Measurements from ENCODE around the gene ESR2. TPM values are rescaled to one million over a fixed set of nuclear protein-coding genes. Genes with fewer than 3 reads are reported as not detected.

Gene ESR2
- total and polyA plus RNA-seq, 2 of the 8 experiments (the other 6 are each of a cell fraction or from before 2014, with no cell fraction given) = 0.19 to 0.23 TPM

DNA sequence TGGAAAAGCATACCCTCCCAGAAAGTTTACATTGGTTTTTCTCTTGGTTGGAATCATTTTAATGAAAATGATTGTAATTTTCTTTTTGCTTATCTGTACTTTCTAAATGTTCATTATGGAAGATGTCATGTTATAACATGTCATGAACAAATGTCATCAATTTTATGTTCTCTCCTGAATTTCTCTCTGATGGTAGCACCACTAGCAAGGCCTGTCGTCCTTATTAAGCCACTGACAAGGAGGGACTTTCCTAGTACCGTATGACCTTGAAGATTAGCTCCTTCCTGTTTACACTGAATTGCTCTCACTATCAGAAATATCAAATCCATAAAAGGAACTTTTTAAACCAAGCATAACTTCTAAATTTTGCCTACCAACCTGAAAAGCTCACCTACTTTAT lies 99.0 kb downstream of the ESR2 start:
- H3K56ac ChIP-seq (replicated peaks; ENCODE audit: insufficient read length, low read depth, low read length) = no peak overlapping the region
- peaks cover 9 to 24% (median 16%) of the 10 kb centered on the region in 4 experiments for H3K4me1 ChIP-seq (replicated peaks in 1 of 4; ENCODE audit: control insufficient read depth in 3 of 4, insufficient read depth in 4 of 4, low read length in 3 of 4)
- no peak for FAIRE-seq
- no peak overlapping the region for H2BK5ac ChIP-seq (ENCODE audit: low read depth, low read length)
- no peaks in the 10 kb centered on the region for H3K27me3 ChIP-seq (replicated peaks in 1 of 4; ENCODE audit: control insufficient read depth in 3 of 4, extremely low read depth in 1 of 4, insufficient read depth in 3 of 4, low read length in 3 of 4)
- no peak overlapping the region for H2BK20ac ChIP-seq (ENCODE audit: low read length)
- H3K23me2 ChIP-seq (ENCODE audit: low read depth, low read length) = no peaks in the 10 kb centered on the region
- no peak overlapping the region for H3K4me2 ChIP-seq (ENCODE audit: insufficient read depth in 1 of 2, low read depth in 2 of 2, low read length in 2 of 2)
- ChIA-PET CTCF (ENCODE audit: partially characterized antibody) (interaction anchor here (0.5 to 1.5 kb wide), 4 partner anchors 9 to 978 kb away, joined by 4 to 5 read pairs (median 4); no protein-coding TSS in a partner anchor), POLR2A (ENCODE audit: partially characterized antibody) (interaction anchor here (0.6 to 2.8 kb wide), 3 partner anchors 9 to 65 kb away, joined by 3 to 13 read pairs (median 4); no protein-coding TSS in a partner anchor)
- 87% methylated on average over 2 of the region's 2 CpGs; no CpG with 5 or more reads in 1 of the 2 experiments for WGBS, 2 experiments (ENCODE audit: extremely low coverage in 1 of 2, insufficient coverage in 1 of 2, insufficient read length in 1 of 2, insufficient replicate concordance in 2 of 2, low coverage in 1 of 2, low lambda C conversion rate in 2 of 2, missing lambda C conversion rate in 1 of 2)
- H4K91ac ChIP-seq (replicated peaks; ENCODE audit: insufficient read length, low read length) = no peak overlapping the region
- no peak overlapping the region for H2BK12ac ChIP-seq (ENCODE audit: low read depth, low read length)
- no peak for TF ChIP-seq SP4 (IDR thresholded peaks at IDR 0.05; ENCODE audit: low read length)
- no peak for TF ChIP-seq RFX5 (IDR thresholded peaks at IDR 0.05; ENCODE audit: borderline replicate concordance, low read depth, low read length)
- no peak for TF ChIP-seq SP1 (IDR thresholded peaks at IDR 0.05; ENCODE audit: low read depth, low read length)
- no peak overlapping the region for H3K27ac ChIP-seq (ENCODE audit: low read depth, low read length)
- H3K36me3 ChIP-seq (ENCODE audit: control insufficient read depth in 2 of 4, insufficient read depth in 4 of 4, low read length in 3 of 4) = peaks cover 0 to 12% (median 1%) of the 10 kb centered on the region in 4 experiments; a peak in 4 of 8 replicates
- no peak overlapping the region for H3K4me3 ChIP-seq (ENCODE audit: extremely low read depth in 1 of 4, insufficient read depth in 2 of 4, low read depth in 3 of 4, low read length in 4 of 4)
- no peaks in the 10 kb centered on the region for H4K20me1 ChIP-seq (replicated peaks in 1 of 2; ENCODE audit: control insufficient read depth in 1 of 2, insufficient read depth in 2 of 2, low read length in 2 of 2)
- no peak for DNase-seq (ENCODE audit: low read depth in 1 of 2, low spot score in 2 of 2)
- H3K9me3 ChIP-seq (ENCODE audit: insufficient read depth in 2 of 2, low read depth in 1 of 2, low read length in 1 of 2) = no peaks in the 10 kb centered on the region
- H3K79me1 ChIP-seq (ENCODE audit: low read depth, low read length) = no peaks in the 10 kb centered on the region; the same call in 1 of the 2 replicates
- no peak overlapping the region for H4K5ac ChIP-seq (ENCODE audit: insufficient read length, low read depth, low read length)
- no peak overlapping the region for H2AFZ ChIP-seq (ENCODE audit: low read length)
- H2BK15ac ChIP-seq (ENCODE audit: low read length) = no peak overlapping the region
- H3K9ac ChIP-seq (replicated peaks in 1 of 4; ENCODE audit: extremely low read depth in 1 of 4, low read depth in 3 of 4, low read length in 3 of 4) = no peak overlapping the region
- no peak overlapping the region for H3K4ac ChIP-seq (replicated peaks; ENCODE audit: insufficient read length, low read depth, low read length)
- H3K79me2 ChIP-seq (ENCODE audit: control insufficient read depth in 1 of 2, insufficient read depth in 2 of 2, low read length in 2 of 2) = peaks cover 0 to 5% of the 10 kb centered on the region in 2 experiments; a peak in 1 of 4 replicates
- H3K18ac ChIP-seq (ENCODE audit: extremely low read depth, low read length) = no peak overlapping the region
- H3K23ac ChIP-seq (ENCODE audit: insufficient read length) = no peak overlapping the region
- no peak overlapping the region for H4K8ac ChIP-seq (ENCODE audit: extremely low read depth, insufficient read depth, low read length)
- no peak overlapping the region for H2AK5ac ChIP-seq (ENCODE audit: low read depth, low read length)
- H3K14ac ChIP-seq (ENCODE audit: insufficient read length) = no peak overlapping the region
- H2BK120ac ChIP-seq (replicated peaks; ENCODE audit: low read depth, low read length) = no peak overlapping the region
